DMS 273 (cell line): ENCODE data around the gene MMP23B.
"Not testable (repeated sequence)": the region's sequence is repeated elsewhere in the genome, so short reads cannot be mapped to it uniquely, and the experiment has no call there.

Experiments
- DNase-seq: peaks from one replicate; lab custom pipeline; 2025; ENCODE audit not compliant: unreplicated experiment; lab: John Stamatoyannopoulos, UW

Gene MMP23B

GRCh38 chr1:1631782-1632420 lies at the start of gene MMP23B:
TSS of gene MMP23B (plus strand) at chr1:1632173. CDS start at chr1:1632219, 46 bp downstream.
- peak; percentile 67 for DNase-seq

DNA sequence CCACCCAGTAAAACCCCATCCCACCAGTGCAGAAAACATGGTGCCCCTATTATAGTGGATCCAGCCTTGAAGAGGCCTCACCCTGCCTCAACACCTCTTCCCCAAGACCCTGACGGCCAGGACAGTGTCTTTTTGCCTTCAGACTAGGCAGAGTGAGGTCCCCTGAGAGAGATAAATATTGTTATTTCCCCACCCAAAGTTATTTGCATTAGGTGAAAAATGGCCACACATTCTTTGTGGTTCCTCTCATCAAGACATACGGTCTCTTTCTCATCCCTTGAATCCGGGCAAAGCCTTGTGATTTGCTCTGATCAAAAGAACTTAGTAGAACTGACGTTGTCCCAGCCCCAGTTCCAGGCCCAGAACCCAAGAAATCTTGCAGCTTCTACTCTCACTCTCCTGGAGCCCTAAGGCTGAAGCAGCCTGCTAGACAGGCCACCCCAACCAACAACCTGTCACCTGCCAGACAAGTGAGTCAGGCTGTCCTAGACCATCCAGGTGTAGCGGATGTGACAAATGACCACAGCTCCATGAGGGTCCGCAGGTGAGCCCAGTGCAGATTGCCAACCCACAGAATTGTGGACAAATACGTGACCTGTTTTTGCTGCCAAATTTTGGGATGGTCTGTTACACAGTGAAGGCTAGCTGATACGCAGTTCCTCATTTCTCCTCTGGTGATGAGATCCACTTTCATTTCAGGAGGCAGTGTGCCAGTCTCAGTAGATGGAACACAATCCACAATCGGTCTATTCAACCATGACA lies 49.2 kb upstream of the MMP23B start:
- no peak for DNase-seq

DNA sequence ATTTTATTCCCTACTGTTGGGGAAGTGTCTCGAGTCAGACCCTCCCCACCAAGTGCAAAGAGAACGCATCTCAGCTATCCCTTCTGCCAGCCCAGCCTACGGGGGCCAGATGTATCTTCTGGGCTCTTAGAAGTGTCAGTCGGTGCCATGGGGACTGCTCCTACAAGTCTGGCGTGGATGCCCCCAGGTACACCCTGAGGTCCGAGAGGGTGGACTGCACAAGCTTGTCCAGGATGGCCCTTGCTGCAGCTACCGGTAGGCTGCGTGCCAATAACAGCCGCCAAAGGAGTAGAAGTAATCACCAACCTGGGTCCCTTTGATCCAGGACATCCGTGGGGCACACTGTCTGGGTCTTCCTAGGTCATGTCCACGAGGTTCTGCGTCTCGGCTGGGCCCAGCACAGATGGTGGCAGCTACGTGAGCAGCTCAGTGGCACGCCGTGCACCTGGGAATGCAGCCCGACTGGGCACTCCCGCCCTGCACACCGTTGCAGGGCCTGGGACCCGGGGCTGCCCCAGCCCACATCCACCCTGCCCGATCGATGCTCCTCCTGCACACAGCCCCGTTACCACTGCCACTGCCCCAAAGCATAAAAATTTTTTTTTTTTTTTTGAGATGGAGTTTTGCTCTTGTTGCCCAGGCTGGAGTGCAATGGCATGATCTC lies 48.5 kb upstream of the MMP23B start:
- no peak for DNase-seq

DNA sequence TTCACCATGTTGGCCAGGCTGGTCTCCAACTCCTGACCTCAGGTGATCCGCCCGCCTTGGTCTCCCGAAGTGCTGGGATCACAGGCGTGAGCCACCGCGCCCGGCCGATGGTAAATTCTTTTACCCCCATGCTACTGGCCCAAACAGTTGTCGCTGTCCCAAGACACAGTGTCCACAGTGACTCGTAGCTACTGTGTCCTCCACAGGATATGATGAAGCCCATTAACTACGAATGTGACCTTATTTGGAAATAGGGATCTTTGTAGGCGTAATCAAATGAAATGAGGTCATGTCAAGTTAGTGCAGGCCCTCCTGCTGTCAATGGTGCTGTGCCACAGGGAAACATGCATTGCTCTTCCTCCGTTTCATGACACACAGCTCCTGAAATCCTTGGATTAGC lies 40.5 kb upstream of the MMP23B start:
- DNase-seq = peak; percentile 38

- DNase-seq = no peak
Measured at GRCh38 chr1:1593834-1594601, 38.0 kb upstream of the MMP23B start.

GRCh38 chr1:1594602-1595260 lies 37.2 kb upstream of the MMP23B start:
- DNase-seq = peak; percentile 78

GRCh38 chr1:1595341-1595740 lies 36.6 kb upstream of the MMP23B start:
- not testable (repeated sequence) for DNase-seq

GRCh38 chr1:1596493-1597274 lies 35.3 kb upstream of the MMP23B start:
- no peak for DNase-seq

GRCh38 chr1:1597275-1597930 lies 34.6 kb upstream of the MMP23B start:
- DNase-seq = peak; percentile 83

DNA sequence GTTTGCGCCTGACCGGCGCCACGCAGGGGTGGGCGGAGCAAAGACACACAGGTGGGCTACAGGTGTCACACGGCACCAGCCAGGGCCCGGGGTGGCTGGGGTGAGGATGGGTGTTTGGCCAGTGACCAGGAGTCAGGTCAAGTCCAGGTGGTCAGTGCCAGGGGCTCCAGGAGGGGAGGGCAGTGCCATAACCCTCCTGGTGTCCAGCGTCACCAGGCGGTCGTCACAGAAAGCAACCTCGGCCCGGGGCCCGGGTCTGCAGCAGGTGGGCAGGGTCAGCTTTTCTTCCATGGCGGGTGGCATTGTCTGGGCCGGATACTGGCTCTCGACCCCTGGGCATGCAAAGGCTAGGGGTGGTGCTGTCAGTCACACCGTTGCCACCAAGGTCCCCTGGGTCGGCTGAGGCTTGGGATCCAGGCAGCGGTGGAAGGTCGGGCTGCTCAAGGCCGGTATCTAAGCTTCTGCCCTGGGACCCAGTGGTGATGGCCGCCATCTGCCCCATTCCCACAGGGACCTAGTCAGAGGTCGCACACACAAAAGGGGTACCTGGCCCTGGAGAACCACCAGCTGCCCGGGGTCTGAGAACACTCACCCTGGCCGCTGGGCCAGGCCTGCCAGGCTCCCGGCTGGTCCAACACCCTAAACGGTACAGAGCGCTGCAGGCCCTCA lies 33.8 kb upstream of the MMP23B start:
- DNase-seq = no peak

GRCh38 chr1:1598720-1599029 lies 33.3 kb upstream of the MMP23B start:
- no peak for DNase-seq

GRCh38 chr1:1599030-1599934 lies 32.7 kb upstream of the MMP23B start:
- DNase-seq = peak; percentile 76

- peak; percentile 68 for DNase-seq
Measured at GRCh38 chr1:1599935-1600860, 31.8 kb upstream of the MMP23B start, which contains the start of gene FNDC10. TSS of gene FNDC10 (minus strand) at chr1:1600135. CDS start at chr1:1600015, 120 bp downstream.

GRCh38 chr1:1600861-1601563 lies 31.0 kb upstream of the MMP23B start:
- DNase-seq = no peak

DNA sequence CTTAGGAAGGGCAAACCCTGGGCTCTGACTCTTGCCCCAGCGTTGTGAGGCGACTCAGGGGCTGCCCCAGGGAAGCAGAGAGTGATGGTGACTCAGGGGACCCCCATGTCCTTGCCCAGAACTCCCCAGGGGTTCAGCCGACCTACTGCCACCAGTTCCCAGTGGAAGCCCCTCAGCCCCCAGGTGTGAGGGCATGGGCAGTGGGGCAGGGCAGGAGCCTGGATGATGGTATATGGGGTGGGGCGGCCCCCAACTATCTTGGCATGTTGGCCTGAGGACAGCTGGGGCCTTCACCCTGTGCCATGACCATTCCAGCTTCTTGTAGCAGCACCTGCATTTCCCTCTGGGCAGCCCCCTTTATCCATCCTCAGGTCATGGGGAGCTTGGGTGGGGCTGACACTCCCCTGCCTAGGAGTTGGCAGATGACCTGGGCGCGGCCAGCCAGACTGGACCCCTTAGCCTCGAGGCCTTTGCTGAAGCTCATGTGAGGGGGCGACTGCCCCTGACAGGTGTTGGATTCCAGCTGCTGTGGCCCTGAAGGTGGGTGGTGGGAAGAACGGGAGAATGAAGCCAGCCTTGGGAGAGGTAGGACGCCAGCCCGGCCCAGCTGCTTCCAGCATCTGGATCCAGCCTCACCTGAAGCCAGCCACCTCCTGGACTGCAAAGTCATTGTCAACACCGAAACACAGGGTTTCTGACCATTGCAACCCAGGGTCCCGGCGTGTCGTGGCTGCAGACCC lies 30.2 kb upstream of the MMP23B start:
- DNase-seq = no peak
